Mammary epithelial cell (primary cell): Measurements from ENCODE around the gene KRT13.

Source experiments
- CTCF ChIP-seq, 2 donors: IDR thresholded peaks in 1 of 2; conservative IDR thresholded peaks in 1 of 2; 2 replicates each; pipeline ENCODE4 v1.5.1; 2011 to 2012; ENCODE audit warnings: inconsistent platforms in 2 of 2, low read length in 2 of 2, mild to moderate bottlenecking in 2 of 2, control low read depth in 1 of 2, low read depth in 1 of 2; ENCODE audit not compliant: insufficient read depth in 1 of 2; ENCODE audit errors: extremely low read depth in 1 of 2
- EZH2 ChIP-seq: IDR thresholded peaks from 2 replicates; pipeline ENCODE4 v1.6.1; 2012; ENCODE audit warnings: low read length, inconsistent platforms, borderline replicate concordance

- no peak for TF ChIP-seq CTCF (conservative IDR thresholded peaks at IDR 0.05 in 1 of 2, IDR thresholded peaks at IDR 0.05 in 1 of 2; ENCODE audit: extremely low read depth in 1 of 2, insufficient read depth in 1 of 2, low read depth in 1 of 2, low read length in 2 of 2)
- no peak for TF ChIP-seq EZH2
Observed at GRCh38 chr17:41516830-41517283, 11.4 kb upstream of the KRT13 start.
